HuH-7 (cell line): ENCODE measurements around the gene IQCE.

ENCODE experiments used
- DNase-seq: peaks from one replicate; pipeline ENCODE4 v3.0.0; 2011; ENCODE audit warnings: low spot score

IQCE gene

DNA sequence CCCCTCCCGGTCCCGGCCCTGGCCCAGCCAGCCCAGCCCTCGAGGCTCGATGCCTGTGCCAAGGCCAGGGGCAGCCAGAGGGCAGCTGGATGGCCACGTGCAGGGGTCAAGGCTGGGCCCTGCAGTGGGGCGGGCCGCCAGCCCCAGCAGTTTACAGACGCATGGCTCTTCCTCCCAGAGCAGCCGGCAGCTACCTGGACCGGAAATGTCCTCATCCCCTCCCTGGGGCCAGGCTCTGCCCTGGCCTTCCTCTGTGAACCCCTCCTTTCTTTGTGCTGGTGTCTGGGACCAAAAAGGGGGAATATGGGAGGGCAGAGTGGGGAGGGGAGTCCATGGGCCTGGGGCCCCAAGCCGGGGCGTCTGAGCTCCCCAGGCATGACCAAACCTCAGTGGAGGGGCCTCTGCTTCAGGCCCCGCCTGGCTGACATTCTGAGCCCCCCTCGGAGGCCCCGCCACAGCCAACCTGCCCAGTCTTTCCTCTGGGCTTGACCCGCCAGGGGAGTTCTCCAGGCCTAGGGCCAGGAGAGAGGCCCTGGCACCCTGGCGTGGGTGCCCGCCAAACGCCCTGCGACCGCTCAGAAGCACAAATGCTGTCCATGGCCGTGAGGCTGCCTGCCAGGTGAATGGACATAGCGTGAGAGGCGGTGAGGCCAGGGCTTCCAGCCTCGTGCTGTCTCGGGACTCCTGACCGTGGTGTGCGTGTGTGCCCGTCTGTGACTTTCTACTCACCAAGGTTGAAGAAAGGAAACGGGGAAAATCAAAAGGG is 104.5 kb downstream of the IQCE start:
- no peak for DNase-seq

GRCh38 chr7:2663960-2664359 is 105.2 kb downstream of the IQCE start:
- no peak for DNase-seq
